ENCODE data around the gene KIF11. TPM values are rescaled to one million over a fixed set of nuclear protein-coding genes. Genes with fewer than 3 reads are reported as not detected.

Gene KIF11
- total RNA-seq, 4 donors from 2014 or later: 0.33 to 0.80 (median 0.40) TPM

- TF ChIP-seq POLR2A (IDR thresholded peaks at IDR 0.05; ENCODE audit: low read depth): no peak
- TF ChIP-seq CTCF (IDR thresholded peaks at IDR 0.05): no peak
- no peak for TF ChIP-seq POLR2AphosphoS5 (IDR thresholded peaks at IDR 0.05)
- no peak for TF ChIP-seq EP300 (IDR thresholded peaks at IDR 0.05)
- Histone ChIP-seq H3K4me3 (no peak overlapping the region), H3K27ac (replicated peaks in 1 of 4) (no peak overlapping the region), H3K9me3 (no peaks in the 10 kb centered on the region), H3K36me3 (no peaks in the 10 kb centered on the region), H3K4me1 (no peaks in the 10 kb centered on the region), H3K27me3 (no peaks in the 10 kb centered on the region)
- intact Hi-C loops (cut with DNase I): no loop called here
- WGBS: 72% methylated on average over 1 of the region's 1 CpG
- DNase-seq (ENCODE audit: extremely low spot score): no peak
These were observed 62.5 kb downstream of the KIF11 start for GRCh38 chr10:92655426-92655825.

- WGBS: 76% methylated on average over 7 of the region's 7 CpGs
These were observed 63.5 kb downstream of the KIF11 start for GRCh38 chr10:92656266-92656961.

GRCh38 chr10:92657024-92657423, 64.1 kb downstream of the KIF11 start:
- Histone ChIP-seq H3K4me3 (no peak overlapping the region), H3K9me3 (peaks cover 0 to 6% (median 2%) of the 10 kb centered on the region in 4 donors), H3K36me3 (no peaks in the 10 kb centered on the region), H3K27me3 (no peaks in the 10 kb centered on the region), H3K4me1 (no peaks in the 10 kb centered on the region), H3K27ac (replicated peaks in 1 of 4) (no peak overlapping the region)
- TF ChIP-seq POLR2AphosphoS5 (IDR thresholded peaks at IDR 0.05): no peak
- TF ChIP-seq POLR2A (IDR thresholded peaks at IDR 0.05; ENCODE audit: low read depth): no peak
- TF ChIP-seq EP300 (IDR thresholded peaks at IDR 0.05): no peak
- TF ChIP-seq CTCF (IDR thresholded peaks at IDR 0.05): no peak
- WGBS: 88% methylated on average over 5 of the region's 5 CpGs
- intact Hi-C loops (cut with DNase I): no loop called here
- DNase-seq (ENCODE audit: extremely low spot score): no peak

More at GRCh38 chr10:92656266-92656961, 63.5 kb downstream of the KIF11 start:
- Histone ChIP-seq H3K27ac (replicated peaks in 1 of 4) (no peak overlapping the region), H3K4me1 (no peaks in the 10 kb centered on the region), H3K4me3 (no peak overlapping the region), H3K36me3 (no peaks in the 10 kb centered on the region), H3K9me3 (no peaks in the 10 kb centered on the region), H3K27me3 (no peaks in the 10 kb centered on the region)
- TF ChIP-seq POLR2A (IDR thresholded peaks at IDR 0.05; ENCODE audit: low read depth) (no peak), EP300 (IDR thresholded peaks at IDR 0.05) (no peak), POLR2AphosphoS5 (IDR thresholded peaks at IDR 0.05) (no peak), CTCF (IDR thresholded peaks at IDR 0.05) (no peak)
- DNase-seq (ENCODE audit: extremely low spot score): no peak
- intact Hi-C loops (cut with DNase I): no loop called here

GRCh38 chr10:92662848-92663247, 69.9 kb downstream of the KIF11 start:
- TF ChIP-seq CTCF (IDR thresholded peaks at IDR 0.05) (no peak), EP300 (IDR thresholded peaks at IDR 0.05) (no peak), POLR2AphosphoS5 (IDR thresholded peaks at IDR 0.05) (no peak), POLR2A (IDR thresholded peaks at IDR 0.05; ENCODE audit: low read depth) (no peak)
- intact Hi-C loops (cut with DNase I): no loop called here
- DNase-seq (ENCODE audit: extremely low spot score): no peak
- Histone ChIP-seq H3K9me3 (peaks cover 0 to 25% (median 21%) of the 10 kb centered on the region in 4 donors), H3K4me3 (no peak overlapping the region), H3K36me3 (no peaks in the 10 kb centered on the region), H3K27ac (replicated peaks in 1 of 4) (no peak overlapping the region), H3K4me1 (no peaks in the 10 kb centered on the region), H3K27me3 (no peaks in the 10 kb centered on the region)

GRCh38 chr10:92664322-92664721, 71.4 kb downstream of the KIF11 start:
- DNase-seq (ENCODE audit: extremely low spot score): no peak
- no peaks in the 10 kb centered on the region for H3K27me3 ChIP-seq
- intact Hi-C loops (cut with DNase I): no loop called here
- no peak overlapping the region for H3K27ac ChIP-seq (replicated peaks in 1 of 4)
- H3K4me1 ChIP-seq: no peaks in the 10 kb centered on the region
- H3K9me3 ChIP-seq: peaks cover 0 to 25% (median 21%) of the 10 kb centered on the region in 4 donors
- no peak for TF ChIP-seq POLR2AphosphoS5 (IDR thresholded peaks at IDR 0.05)
- TF ChIP-seq CTCF (IDR thresholded peaks at IDR 0.05): no peak
- TF ChIP-seq EP300 (IDR thresholded peaks at IDR 0.05): no peak
- no peak for TF ChIP-seq POLR2A (IDR thresholded peaks at IDR 0.05; ENCODE audit: low read depth)
- H3K36me3 ChIP-seq: no peaks in the 10 kb centered on the region
- H3K4me3 ChIP-seq: no peak overlapping the region
